ENCODE measurements around the gene ZNF319.

ZNF319 gene

GRCh38 chr16:58036943-58037342 lies 36.5 kb upstream of the ZNF319 start:
- no peak for DNase-seq

GRCh38 chr16:58035356-58036170 lies 35.1 kb upstream of the ZNF319 start:
- DNase-seq: no peak

GRCh38 chr16:58034774-58035173 lies 34.3 kb upstream of the ZNF319 start:
- DNase-seq: no peak

GRCh38 chr16:58034128-58034685 lies 33.7 kb upstream of the ZNF319 start:
- DNase-seq: no peak

GRCh38 chr16:58032710-58033293 lies 32.3 kb upstream of the ZNF319 start:
- DNase-seq: no peak

GRCh38 chr16:58031016-58031800 lies 30.7 kb upstream of the ZNF319 start:
- DNase-seq: no peak

- no peak for DNase-seq
These were observed 29.8 kb upstream of the ZNF319 start for GRCh38 chr16:58030136-58030840.

GRCh38 chr16:58029410-58029809 lies 28.9 kb upstream of the ZNF319 start:
- no peak for DNase-seq

GRCh38 chr16:58028541-58029070 lies 28.1 kb upstream of the ZNF319 start:
- DNase-seq: no peak

GRCh38 chr16:58027916-58028455 lies 27.5 kb upstream of the ZNF319 start:
- DNase-seq: no peak

- no peak for DNase-seq
These were observed 26.9 kb upstream of the ZNF319 start for GRCh38 chr16:58027161-58027915.

- DNase-seq: no peak
These were observed 26.3 kb upstream of the ZNF319 start for GRCh38 chr16:58026705-58027160.

GRCh38 chr16:58026139-58026704 lies 25.8 kb upstream of the ZNF319 start:
- peak; percentile 23 for DNase-seq

- DNase-seq: peak; percentile 42
These were observed 25.1 kb upstream of the ZNF319 start, which contains the start of gene MMP15 for GRCh38 chr16:58025351-58026138. TSS of gene MMP15 (plus strand) at chr16:58025754. CDS start at chr16:58026351, 597 bp downstream.

GRCh38 chr16:58024486-58025350 lies 24.2 kb upstream of the ZNF319 start:
- no peak for DNase-seq

GRCh38 chr16:58022601-58023371 lies 22.3 kb upstream of the ZNF319 start:
- DNase-seq: peak; percentile 74

GRCh38 chr16:58021661-58022551 lies 21.4 kb upstream of the ZNF319 start:
- DNase-seq: peak; percentile 64

Data from fibroblast of skin of abdomen (primary cell).